HK-2 (cell line): ENCODE measurements around the gene PDGFA.

Experiments used
- DNase-seq: peaks from one replicate; pipeline ENCODE4 v3.0.0-alpha.2; 2018; ENCODE audit not compliant: unreplicated experiment

PDGFA gene

GRCh38 chr7:517774-518629, 1.6 kb downstream of the PDGFA start:
- peak; percentile 41 for DNase-seq

DNA sequence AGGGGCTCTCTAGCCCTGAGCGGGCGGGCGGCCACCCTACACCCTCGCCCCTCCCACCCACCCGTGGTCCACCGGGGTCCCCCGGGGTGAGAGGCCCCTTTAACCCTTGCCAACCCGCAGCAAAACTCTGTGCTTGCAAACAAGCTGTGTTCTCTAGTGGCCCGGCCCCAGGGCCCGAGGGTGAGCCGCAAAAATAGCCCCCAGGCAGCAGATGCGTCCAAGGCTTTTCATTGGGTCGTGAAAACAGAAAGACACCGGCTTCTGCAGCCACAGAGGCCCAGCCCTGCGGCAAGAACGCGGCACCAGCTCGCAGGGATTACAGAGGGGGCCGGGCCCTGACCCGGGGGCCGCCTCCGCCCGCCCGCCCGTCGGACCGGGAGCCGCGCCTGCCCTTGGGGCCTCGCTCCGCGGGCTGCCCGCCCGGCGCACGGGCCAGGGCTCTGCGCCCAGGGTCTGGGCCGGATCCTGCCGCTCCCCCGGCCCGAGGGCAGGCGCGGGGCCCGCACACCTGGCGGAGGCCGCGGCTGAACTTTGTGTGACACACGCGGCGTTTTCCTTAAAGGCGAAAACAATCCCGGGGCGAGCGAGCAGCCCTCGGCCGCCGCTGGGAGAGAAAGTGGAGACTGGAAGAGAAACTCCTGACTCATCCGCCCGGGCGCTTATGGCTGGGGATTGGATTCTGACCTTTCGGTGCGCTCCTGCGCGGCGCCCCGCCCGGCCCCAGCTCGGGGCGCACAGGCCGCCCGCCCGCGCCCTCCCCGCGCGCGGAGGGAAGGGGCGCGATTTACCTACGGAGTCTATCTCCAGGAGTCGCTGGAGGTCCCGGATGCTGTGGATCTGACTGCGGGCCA, 2.8 kb downstream of the PDGFA start:
- DNase-seq = peak; percentile 74

GRCh38 chr7:516216-516605, 3.4 kb downstream of the PDGFA start:
- DNase-seq = no peak

DNA sequence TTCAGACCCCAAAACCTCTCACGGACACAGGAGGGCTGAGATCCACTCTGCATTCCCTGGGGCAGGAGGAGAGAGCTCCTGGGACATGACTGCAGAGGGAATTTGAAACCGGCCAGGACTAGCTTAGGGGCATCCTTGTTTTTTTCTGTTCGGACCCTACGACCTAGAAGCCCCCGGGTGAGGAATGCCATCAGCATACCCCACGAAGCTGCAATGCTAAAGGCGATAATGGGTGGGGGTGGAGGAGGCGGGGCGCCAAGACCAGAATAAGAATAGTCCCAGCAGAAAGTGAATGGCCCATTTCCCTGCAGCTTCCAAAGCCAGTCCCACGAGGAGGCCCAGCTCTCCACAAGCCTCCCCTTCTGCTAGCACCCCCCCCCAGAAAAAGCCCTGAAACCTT, 4.0 kb downstream of the PDGFA start:
- no peak for DNase-seq

DNA sequence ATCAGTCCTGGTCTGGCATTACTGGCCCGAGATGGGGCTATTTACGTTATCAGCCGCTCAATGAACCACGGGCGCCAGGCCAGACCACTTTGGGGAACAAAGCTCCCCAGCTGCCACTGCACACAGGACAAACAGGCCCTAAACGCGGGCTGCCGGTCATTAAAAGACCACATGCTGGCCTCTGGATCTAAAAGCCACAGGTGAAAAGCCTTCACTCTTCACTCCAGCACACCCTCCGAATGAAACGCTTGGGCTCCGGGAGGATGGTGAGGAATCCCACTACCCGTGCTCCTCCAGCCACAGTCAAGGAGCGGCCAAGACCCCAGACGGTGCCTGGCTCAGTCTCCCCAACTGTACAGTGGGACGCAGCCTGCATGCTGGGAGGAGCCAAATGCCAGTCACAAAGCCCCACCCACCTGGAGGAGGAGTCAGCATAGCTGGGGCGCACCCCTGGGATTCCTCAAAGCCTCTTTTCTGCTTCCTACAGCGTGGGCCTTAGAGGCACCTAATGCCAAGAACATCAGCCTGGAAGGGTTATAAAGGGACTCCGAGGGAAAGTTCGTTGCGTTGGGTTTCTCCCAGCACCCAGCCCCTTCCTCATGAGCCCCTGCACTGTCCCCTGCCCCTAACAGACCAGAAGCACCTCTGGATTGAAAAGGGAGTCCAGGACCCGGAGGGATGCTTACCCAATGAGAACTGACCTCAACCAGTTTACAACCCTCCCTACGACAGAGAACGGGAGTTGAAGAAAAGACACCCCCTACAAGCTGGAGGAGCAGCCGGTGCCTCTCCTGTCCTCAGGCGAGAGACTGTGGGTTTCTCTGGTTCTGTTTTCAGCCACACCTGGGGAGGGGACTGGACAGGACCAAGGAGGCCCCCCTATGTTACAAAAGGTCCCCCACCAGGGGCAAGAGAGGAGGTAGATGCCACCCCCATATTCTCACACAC, 4.7 kb downstream of the PDGFA start:
- no peak for DNase-seq

GRCh38 chr7:514242-514641, 5.4 kb downstream of the PDGFA start:
- DNase-seq = no peak

DNA sequence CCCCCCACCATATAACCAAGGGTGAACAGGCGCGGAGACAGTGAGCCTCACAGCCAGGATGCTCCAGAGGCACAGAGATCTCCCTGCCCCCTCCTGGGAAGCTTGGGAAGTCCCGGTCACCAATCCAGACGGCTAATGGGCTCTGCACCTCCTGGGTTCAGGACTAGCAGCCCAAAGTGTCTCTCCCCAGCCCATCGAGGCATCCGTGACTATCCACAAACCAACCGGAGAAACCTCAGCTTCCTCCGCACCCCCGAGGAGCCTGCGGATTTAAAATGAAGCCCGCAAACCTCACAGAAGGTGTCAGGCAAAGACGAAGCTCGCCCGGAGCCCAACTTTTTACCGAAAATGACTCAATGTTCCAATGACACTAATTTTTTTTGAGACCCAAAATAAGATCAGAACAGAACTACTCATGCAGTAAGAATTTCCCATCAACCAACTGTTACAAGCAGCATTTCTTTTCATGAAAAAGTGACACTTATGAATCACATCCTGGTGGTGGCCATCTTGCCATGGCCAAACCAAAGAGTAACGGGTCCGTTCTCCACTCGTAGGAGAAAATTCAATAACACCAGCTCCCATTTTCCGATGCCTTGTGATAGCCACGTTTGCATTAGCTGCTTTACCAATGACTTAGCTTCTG, 6.0 kb downstream of the PDGFA start:
- no peak for DNase-seq

DNA sequence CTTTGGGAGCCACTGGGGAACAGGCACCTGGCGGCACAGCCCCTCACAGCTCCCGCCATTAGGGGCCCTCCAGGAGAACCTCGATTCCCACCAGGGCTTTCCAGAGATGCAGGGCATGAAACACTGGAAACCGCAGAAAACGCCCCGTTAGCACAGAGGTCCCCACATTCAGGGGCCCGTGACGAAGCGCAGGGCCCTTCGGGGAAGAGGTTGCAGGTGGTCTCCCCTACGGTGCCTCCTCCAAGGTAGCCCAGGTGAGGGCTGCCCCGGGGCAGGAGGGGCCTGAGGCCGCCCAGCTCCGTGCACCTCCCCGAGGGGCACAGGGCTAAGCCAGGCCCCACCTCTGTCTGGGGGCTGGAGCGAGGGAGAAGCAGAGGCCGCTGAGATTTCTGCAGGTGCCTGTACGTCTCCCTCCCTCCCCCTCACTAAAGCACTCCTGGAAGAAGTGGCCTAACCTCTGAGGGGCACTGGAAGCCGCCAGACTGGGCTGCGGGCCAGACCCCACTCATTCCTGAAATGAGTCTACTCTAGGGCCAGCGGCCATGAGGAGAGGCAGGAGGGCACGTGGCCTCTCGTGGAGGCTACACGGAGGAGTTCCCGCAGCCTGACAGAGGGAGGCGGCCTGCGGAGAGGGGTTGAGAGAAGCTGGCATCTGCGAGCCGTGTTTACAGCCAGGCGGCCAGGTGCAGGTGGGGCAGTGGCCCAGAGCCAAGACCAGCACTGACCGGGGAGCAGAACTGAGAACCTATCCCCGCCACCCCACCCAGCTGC, 6.9 kb downstream of the PDGFA start:
- DNase-seq = no peak

DNA sequence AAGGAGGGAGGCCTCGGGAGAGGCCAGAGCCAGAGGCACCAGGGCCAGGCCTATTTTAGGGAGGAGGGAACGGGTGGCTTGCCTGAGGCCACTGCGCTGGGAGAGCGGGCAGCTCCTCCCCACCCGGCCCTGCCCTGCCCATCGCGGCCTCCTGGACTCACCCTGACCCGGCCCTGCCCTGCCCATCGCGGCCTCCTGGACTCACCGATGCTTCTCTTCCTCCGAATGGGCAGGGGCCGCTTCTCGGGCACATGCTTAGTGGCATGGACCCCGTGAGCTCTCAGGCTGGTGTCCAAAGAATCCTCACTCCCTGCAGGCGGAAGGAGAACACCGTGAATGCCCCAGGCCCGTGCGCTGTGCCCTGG, 7.5 kb downstream of the PDGFA start:
- DNase-seq = no peak

DNA sequence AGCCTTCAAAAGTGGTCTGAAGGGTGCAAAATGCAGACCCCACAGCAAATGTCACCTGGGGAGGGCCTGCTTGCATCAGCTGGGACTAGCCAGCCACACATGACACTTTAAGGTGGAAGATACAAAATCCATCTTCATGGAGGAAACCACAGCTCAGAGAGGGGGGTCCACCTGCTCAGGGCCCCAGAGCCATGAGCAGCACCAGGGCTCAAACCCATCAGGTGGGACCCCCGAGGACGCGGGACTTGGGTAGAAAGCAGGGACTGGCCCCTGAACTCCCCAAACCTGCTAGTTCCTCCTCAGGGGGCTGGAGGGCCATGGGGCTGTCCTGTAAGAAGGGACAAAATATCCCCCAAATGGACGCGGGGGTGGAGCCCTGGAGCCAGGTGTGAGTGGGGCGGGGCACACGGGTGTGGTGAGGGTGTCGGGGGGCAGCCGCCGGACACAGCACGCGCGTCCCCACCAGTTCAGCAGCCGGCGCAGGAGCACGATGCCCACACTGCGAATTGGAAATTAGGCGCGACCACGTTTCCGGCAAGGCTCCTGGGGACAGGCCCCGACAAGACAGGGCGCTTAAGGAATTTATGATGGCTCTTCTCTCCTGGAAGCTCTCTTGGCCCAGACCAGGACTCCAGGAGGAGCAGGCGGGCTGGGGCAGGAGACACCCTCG, 8.0 kb downstream of the PDGFA start:
- DNase-seq = no peak

DNA sequence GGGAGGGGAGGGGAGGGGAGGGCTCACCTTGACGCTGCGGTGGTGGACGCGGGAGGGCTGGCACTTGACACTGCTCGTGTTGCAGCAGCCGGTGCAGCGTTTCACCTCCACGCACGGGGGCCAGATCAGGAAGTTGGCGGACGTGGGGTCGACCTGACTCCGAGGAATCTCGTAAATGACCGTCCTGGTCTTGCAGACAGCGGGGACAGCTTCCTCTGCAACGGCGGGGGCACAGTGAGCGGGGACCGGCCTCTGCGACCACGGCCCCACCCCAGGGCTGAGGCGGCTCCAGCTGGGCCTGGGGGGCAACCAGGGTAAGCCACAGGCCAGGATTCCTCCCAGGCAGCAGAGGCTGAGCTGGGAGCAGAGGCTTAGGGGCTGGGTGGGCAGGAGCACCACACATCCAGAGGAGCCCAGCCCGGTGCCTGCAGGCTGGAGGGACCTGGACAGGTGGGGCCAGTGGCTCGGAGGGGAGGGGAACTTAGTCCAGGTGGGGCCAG, 8.8 kb downstream of the PDGFA start:
- no peak for DNase-seq

GRCh38 chr7:510131-510481, 9.5 kb downstream of the PDGFA start:
- no peak for DNase-seq

- no peak for DNase-seq
Measured at GRCh38 chr7:509426-510130, 10.1 kb downstream of the PDGFA start.

DNA sequence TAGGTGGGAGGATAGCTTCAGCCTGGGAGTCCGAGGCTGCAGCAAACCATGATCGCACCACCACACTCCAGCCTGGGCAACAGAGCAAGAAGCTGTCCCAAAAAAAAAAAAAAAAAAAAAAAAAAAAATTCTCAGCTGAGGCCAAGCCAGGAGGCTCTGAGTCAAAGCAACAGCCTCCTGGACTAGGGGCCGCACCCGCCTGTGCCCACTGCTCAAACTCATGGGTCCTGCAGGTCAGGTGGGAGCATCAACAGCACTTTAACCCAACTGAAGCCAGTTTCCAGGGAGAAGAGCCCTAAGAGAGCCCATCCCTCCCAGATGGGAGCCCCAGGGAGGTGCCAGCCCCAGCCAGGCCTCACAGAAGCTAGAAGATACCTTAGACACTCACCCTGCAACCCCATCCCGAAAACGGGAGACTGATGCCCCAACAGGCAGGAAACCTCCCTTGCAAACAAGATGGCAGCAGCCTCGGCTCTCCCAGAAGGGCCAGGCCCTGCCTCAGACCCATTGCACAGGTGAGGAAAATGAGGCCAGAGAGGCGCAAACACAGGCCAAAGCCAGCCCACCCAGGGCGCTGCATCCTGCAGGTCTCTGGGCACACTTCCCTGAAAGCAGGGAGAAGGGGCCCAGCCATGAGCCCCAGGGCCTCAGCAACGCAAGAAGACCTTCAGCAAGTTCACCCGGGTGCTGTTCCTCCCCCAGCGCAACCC, 11.0 kb downstream of the PDGFA start:
- DNase-seq = no peak

- no peak for DNase-seq
Measured at GRCh38 chr7:507623-508300, 11.9 kb downstream of the PDGFA start.

DNA sequence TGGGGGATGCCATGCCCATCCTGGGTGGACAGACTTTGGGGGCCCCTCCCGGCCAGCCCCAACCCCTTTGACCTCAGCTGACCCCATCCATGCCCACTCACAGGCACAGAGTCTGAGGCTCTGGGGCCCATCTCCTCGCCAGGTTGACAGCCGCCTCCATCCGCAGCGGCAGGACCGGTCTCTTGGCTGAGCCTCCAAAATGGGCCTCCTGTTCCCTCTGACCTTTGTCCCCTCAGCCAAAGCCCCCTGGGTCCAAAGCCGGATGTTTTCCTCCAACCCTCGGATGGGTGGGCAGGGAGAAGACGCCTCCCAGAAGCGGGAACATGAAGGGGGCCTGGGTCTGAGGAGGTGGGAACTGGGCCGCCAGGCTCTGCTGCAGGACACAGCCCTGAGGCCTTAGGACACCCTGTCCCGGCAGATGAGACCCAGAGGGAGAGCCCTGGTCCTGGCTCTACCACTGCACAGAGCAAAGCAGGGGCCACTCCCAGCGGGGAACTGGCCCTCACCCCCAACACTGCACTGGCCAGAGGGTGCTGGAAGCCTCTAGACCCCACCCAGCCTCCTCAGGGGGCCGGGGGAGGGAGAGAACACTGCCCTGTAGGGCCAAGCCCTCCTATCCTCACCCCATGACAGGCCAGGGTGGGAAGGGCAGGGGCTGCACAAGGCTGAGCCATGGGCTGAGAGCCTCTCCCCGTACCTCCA, 12.6 kb downstream of the PDGFA start:
- no peak for DNase-seq

- no peak for DNase-seq
Measured at GRCh38 chr7:506391-506831, 13.2 kb downstream of the PDGFA start.
